Measurements from ENCODE around the gene NGRN. TPM values are rescaled to one million over a fixed set of nuclear protein-coding genes. Genes with fewer than 3 reads are reported as not detected.
A peak's percentile ranks its signal among the peaks of the same experiment; 100 is the strongest.
"Not testable (repeated sequence)": the region's sequence is repeated elsewhere in the genome, so short reads cannot be mapped to it uniquely, and the experiment has no call there.

NGRN gene
- total RNA-seq, 1 donor from 2014 or later: 44.3 TPM

DNA sequence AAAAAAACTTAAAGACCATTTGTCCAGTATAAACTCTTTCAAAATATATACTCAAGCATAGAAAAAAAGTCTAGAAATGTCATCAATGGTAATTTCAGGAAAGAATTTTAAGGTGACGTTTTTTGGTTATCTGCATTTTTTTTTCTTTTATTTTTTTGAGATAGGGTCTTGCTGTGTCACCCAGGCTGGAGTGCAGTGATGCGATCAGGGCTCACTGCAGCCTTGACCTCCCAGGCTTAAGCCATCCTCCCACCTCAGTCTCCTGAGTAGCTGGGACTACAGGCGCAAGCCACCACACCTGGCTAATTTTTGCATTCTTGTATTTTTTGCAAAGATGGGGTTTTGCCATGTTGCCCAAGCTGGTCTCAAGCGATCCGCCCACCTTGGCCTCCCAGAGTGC, 15.3 kb downstream of the NGRN start:
- H3K4me1 Mint-ChIP-seq; H3K36me3 Mint-ChIP-seq (ENCODE audit: low read depth); H3K27ac Mint-ChIP-seq; H3K4me3 Mint-ChIP-seq; DNase-seq; H3K27me3 Mint-ChIP-seq; H3K9me3 Mint-ChIP-seq; intact Hi-C loops (cut with micrococcal nuclease): not testable (repeated sequence)

DNA sequence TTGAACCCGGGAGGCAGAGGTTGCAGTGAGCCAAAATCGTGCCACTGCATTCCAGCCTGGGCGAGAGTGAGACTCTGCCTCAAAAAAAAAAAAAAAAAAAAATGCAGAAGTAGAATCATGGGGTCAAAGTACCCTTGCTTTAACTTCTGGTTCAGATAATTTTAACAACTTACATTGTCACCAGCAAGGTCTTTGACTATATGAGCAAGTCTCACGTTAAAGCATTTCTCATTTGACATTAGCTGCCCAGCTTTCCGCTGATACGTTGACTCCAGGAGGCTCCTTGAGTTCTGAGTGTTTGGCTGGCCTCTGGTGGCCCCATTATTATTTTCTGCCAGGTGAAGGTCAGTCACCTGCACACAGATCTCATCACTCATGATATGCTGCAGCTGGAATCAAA, 16.2 kb downstream of the NGRN start:
- intact Hi-C loops (cut with micrococcal nuclease); H3K4me3 Mint-ChIP-seq; H3K4me1 Mint-ChIP-seq; H3K27me3 Mint-ChIP-seq; H3K9me3 Mint-ChIP-seq; H3K36me3 Mint-ChIP-seq (ENCODE audit: low read depth); H3K27ac Mint-ChIP-seq; DNase-seq: not testable (repeated sequence)

- intact Hi-C loops (cut with micrococcal nuclease): loop anchor here (5.0 kb wide), 1 partner anchor 144 kb away; no protein-coding TSS in a partner anchor
- Mint-ChIP-seq H3K4me3 (no peak overlapping the region), H3K4me1 (no peaks in the 10 kb centered on the region)
These were observed 21.2 kb downstream of the NGRN start for GRCh38 chr15:90286678-90287077.

GRCh38 chr15:90287101-90287500, 21.6 kb downstream of the NGRN start:
- no peaks in the 10 kb centered on the region for H3K27me3 Mint-ChIP-seq
- H3K4me3 Mint-ChIP-seq: no peak overlapping the region
- DNase-seq: no peak
- H3K36me3 Mint-ChIP-seq (ENCODE audit: low read depth): no peaks in the 10 kb centered on the region
- no peaks in the 10 kb centered on the region for H3K9me3 Mint-ChIP-seq
- no peak overlapping the region for H3K27ac Mint-ChIP-seq
- H3K4me1 Mint-ChIP-seq: no peaks in the 10 kb centered on the region
- intact Hi-C loops (cut with micrococcal nuclease): loop anchor here (5.0 kb wide), 1 partner anchor 145 kb away; no protein-coding TSS in a partner anchor

More at GRCh38 chr15:90286678-90287077, 21.2 kb downstream of the NGRN start:
- Mint-ChIP-seq H3K9me3 (no peaks in the 10 kb centered on the region), H3K27me3 (no peaks in the 10 kb centered on the region), H3K36me3 (ENCODE audit: low read depth) (no peaks in the 10 kb centered on the region), H3K27ac (no peak overlapping the region)
- peak; percentile 79 for DNase-seq

GRCh38 chr15:90287946-90288345, 22.5 kb downstream of the NGRN start:
- H3K4me1 Mint-ChIP-seq: no peaks in the 10 kb centered on the region
- intact Hi-C loops (cut with micrococcal nuclease): loop anchor here (5.0 kb wide), 1 partner anchor 146 kb away; no protein-coding TSS in a partner anchor
- DNase-seq: no peak
- H3K4me3 Mint-ChIP-seq: no peak overlapping the region
- no peak overlapping the region for H3K27ac Mint-ChIP-seq
- no peaks in the 10 kb centered on the region for H3K27me3 Mint-ChIP-seq
- H3K9me3 Mint-ChIP-seq: no peaks in the 10 kb centered on the region
- H3K36me3 Mint-ChIP-seq (ENCODE audit: low read depth): no peaks in the 10 kb centered on the region

GRCh38 chr15:90291679-90292356, 26.3 kb downstream of the NGRN start:
- Mint-ChIP-seq H3K4me1 (peaks cover 7% of the 10 kb centered on the region), H3K36me3 (ENCODE audit: low read depth) (no peaks in the 10 kb centered on the region), H3K9me3 (no peaks in the 10 kb centered on the region), H3K27ac (no peak overlapping the region), H3K27me3 (peaks cover 9% of the 10 kb centered on the region), H3K4me3 (no peak overlapping the region)
- intact Hi-C loops (cut with micrococcal nuclease): no loop called here
- peak; percentile 74 for DNase-seq

DNA sequence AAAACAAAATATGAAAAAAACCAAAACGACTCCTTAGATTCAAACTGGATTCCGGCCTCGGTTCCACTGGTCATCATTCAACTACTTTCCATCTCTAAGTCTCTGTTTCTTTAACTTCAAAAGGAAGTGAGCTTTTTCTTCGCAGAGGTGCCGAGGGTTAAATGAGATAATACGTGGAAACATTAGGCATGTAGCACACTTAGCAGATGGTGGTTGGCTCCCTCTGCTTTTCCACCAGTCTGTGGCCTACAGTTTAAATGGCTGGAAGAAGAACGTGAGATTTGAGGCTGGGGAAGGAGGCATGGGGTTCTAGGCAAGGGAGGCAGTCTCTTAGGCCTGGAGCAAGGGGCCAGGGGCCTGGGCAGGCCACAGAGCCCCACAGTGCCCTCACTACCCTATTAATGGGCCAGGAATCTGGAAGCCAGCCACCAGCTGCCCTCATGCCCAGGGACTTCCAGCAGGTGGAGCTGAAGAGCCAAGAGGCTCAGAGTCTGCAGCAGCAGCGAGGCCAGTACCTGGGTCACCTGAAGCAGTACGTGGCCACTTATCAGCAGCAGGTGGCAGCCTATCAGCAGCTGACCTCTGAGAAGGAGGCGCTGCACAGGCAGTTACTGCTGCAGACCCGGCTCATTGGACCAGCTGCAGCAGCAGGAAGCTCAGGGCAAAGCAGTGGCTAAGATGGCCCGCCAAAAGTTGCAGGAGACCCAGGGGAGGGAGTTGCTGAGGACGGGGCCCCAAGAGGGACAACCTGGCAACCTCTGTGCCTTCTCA, 27.8 kb downstream of the NGRN start:
- H3K27me3 Mint-ChIP-seq: peaks cover 12% of the 10 kb centered on the region
- H3K4me1 Mint-ChIP-seq: peaks cover 10% of the 10 kb centered on the region
- intact Hi-C loops (cut with micrococcal nuclease); H3K27ac Mint-ChIP-seq; H3K36me3 Mint-ChIP-seq (ENCODE audit: low read depth); H3K4me3 Mint-ChIP-seq; H3K9me3 Mint-ChIP-seq: not testable (repeated sequence)
- DNase-seq: peak; percentile 94

GRCh38 chr15:90294159-90294558, 28.7 kb downstream of the NGRN start:
- no peak overlapping the region for H3K4me3 Mint-ChIP-seq
- H3K4me1 Mint-ChIP-seq: peaks cover 10% of the 10 kb centered on the region
- H3K36me3 Mint-ChIP-seq (ENCODE audit: low read depth): no peaks in the 10 kb centered on the region
- H3K9me3 Mint-ChIP-seq: no peaks in the 10 kb centered on the region
- intact Hi-C loops (cut with micrococcal nuclease): no loop called here
- H3K27ac Mint-ChIP-seq: no peak overlapping the region
- peaks cover 12% of the 10 kb centered on the region for H3K27me3 Mint-ChIP-seq
- DNase-seq: no peak

- H3K9me3 Mint-ChIP-seq: no peaks in the 10 kb centered on the region
- H3K4me1 Mint-ChIP-seq: peaks cover 10% of the 10 kb centered on the region
- H3K36me3 Mint-ChIP-seq (ENCODE audit: low read depth): no peaks in the 10 kb centered on the region
- intact Hi-C loops (cut with micrococcal nuclease): no loop called here
- H3K4me3 Mint-ChIP-seq: no peak overlapping the region
- no peak for DNase-seq
- H3K27ac Mint-ChIP-seq: no peak overlapping the region
- peaks cover 12% of the 10 kb centered on the region for H3K27me3 Mint-ChIP-seq
These were observed 29.3 kb downstream of the NGRN start for GRCh38 chr15:90294601-90295269.

DNA sequence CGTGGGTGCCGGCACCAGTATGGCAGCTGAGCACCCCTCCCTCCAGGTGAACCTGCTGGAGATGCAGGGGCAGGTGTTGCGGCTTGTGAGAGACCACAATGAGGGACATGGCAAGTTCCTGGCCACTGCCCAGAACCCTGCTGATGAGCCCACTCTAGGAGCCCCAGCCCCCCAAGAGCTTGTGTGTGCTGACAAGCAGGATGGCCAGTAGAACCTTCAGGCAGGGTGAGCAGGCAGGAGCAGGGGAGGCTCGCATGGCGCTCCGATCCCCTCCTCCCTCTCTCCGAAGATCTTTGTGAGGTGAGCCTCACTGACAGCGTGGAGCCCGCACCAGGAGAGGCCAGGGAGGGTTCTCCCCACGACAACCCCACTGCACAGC, 29.8 kb downstream of the NGRN start:
- Mint-ChIP-seq H3K9me3 (no peaks in the 10 kb centered on the region), H3K27ac (no peak overlapping the region), H3K36me3 (ENCODE audit: low read depth) (no peaks in the 10 kb centered on the region), H3K4me3 (no peak overlapping the region), H3K4me1 (peaks cover 10% of the 10 kb centered on the region), H3K27me3 (peaks cover 12% of the 10 kb centered on the region)
- no peak for DNase-seq
- intact Hi-C loops (cut with micrococcal nuclease): no loop called here

GRCh38 chr15:90296316-90296884, 30.9 kb downstream of the NGRN start:
- H3K9me3 Mint-ChIP-seq; H3K36me3 Mint-ChIP-seq (ENCODE audit: low read depth); DNase-seq; intact Hi-C loops (cut with micrococcal nuclease); H3K4me3 Mint-ChIP-seq; H3K27ac Mint-ChIP-seq: not testable (repeated sequence)
- Mint-ChIP-seq H3K27me3 (peaks cover 12% of the 10 kb centered on the region), H3K4me1 (peaks cover 15% of the 10 kb centered on the region)

DNA sequence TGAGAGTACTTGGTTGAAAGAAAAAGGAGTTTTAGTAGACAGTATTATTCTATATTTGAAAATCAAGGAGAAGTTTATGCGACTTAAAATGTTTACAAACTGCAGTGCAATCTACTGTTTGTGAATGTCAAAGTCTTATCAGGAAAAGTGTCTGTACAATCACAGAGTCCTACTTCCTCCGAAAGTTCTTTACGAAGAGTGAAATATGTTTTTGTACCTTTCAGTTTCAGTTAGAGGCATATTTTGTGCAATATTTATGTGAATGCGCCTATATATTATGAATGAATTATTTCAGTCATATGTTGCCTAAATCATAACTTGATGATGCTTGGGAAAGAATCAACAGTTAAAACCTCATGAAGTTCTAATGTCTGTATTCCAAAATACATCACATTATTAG, 31.5 kb downstream of the NGRN start:
- Mint-ChIP-seq H3K4me1 (peaks cover 21% of the 10 kb centered on the region), H3K36me3 (ENCODE audit: low read depth) (no peaks in the 10 kb centered on the region), H3K27ac (no peak overlapping the region), H3K27me3 (peaks cover 12% of the 10 kb centered on the region), H3K4me3 (no peak overlapping the region), H3K9me3 (no peaks in the 10 kb centered on the region)
- intact Hi-C loops (cut with micrococcal nuclease): no loop called here
- DNase-seq: no peak

GRCh38 chr15:90300541-90300940, 35.1 kb downstream of the NGRN start:
- Mint-ChIP-seq H3K27ac (no peak overlapping the region), H3K27me3 (peaks cover 6% of the 10 kb centered on the region), H3K4me1 (peaks cover 29% of the 10 kb centered on the region), H3K4me3 (no peak overlapping the region), H3K36me3 (ENCODE audit: low read depth) (no peaks in the 10 kb centered on the region), H3K9me3 (no peaks in the 10 kb centered on the region)
- no peak for DNase-seq
- intact Hi-C loops (cut with micrococcal nuclease): no loop called here

All from activated CD4-positive, alpha-beta T cell treated with anti-CD3 and anti-CD28 coated beads, Interleukin-2, amount 10 ng/mL, durations not matched to agents 24 days and 14 days (primary cell).